Fibroblast of pulmonary artery (primary cell): ENCODE data around the gene SGCA.
A peak's percentile ranks its signal among the peaks of the same experiment; 100 is the strongest.

ENCODE experiments used
- DNase-seq: peaks from one replicate; pipeline ENCODE4 v3.0.0-alpha.2; 2010; ENCODE audit warnings: low read depth
- H3K4me3 ChIP-seq: replicated peaks from 2 replicates; pipeline ENCODE4 v1.5.1; 2011; ENCODE audit warnings: low read depth, mild to moderate bottlenecking, control low read depth, low read length, moderate library complexity
- CTCF ChIP-seq: IDR thresholded peaks from 2 replicates; pipeline ENCODE4 v1.5.1; 2011; ENCODE audit warnings: mild to moderate bottlenecking, control low read depth, low read length, inconsistent platforms; ENCODE audit errors: missing control alignments

The SGCA gene

GRCh38 chr17:50185631-50186471 is 20.0 kb downstream of the SGCA start:
- no peak for TF ChIP-seq CTCF
- DNase-seq: no peak
- no peak overlapping the region for H3K4me3 ChIP-seq

DNA sequence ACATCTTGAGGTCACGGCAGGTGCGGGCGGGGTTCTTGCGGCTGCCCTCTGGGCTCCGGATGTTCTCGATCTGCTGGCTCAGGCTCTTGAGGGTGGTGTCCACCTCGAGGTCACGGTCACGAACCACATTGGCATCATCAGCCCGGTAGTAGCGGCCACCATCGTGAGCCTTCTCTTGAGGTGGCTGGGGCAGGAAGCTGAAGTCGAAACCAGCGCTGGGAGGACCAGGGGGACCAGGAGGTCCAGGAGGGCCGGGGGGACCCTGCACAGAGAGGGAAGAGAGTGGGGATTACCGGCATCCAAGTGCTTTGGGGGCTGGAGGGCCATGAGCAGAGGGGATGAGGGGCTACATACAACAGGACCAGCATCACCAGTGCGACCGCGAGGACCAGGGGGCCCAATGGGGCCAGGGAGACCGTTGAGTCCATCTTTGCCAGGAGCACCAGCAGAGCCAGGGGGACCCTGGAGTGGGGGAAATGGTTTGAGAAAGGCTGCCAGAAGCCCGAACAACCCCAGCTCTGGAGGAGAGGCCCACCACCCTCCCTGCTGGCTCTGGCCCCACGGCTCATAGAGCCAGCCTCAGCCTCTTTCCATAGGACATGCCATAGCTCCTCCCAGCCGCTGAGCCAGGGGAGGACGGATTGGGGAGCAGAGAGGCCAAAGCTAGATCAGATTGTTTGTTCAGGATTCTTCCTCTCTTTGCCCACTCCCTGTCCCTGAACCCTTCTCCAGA is 21.0 kb downstream of the SGCA start:
- TF ChIP-seq CTCF: no peak
- no peak overlapping the region for H3K4me3 ChIP-seq
- peak; percentile 62 for DNase-seq

DNA sequence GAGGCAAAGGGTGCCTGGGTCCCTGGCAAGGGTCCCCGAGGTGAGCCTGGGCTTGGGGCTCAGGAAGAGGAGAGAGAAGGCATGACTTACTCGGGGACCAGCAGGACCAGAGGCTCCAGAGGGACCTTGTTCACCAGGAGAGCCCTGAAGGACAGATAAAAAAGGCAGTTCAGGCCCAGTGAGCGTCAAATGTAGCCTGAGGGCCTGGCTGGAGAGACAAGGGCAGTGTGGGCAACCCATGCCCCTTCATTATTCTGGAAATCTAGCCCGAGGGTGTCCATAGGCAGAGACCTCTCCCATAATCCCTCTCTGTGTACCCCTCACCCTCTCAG is 21.6 kb downstream of the SGCA start:
- no peak overlapping the region for H3K4me3 ChIP-seq
- TF ChIP-seq CTCF: no peak
- peak; percentile 54 for DNase-seq

GRCh38 chr17:50187751-50188530 is 22.1 kb downstream of the SGCA start:
- no peak for TF ChIP-seq CTCF
- no peak overlapping the region for H3K4me3 ChIP-seq
- DNase-seq: peak; percentile 55

DNA sequence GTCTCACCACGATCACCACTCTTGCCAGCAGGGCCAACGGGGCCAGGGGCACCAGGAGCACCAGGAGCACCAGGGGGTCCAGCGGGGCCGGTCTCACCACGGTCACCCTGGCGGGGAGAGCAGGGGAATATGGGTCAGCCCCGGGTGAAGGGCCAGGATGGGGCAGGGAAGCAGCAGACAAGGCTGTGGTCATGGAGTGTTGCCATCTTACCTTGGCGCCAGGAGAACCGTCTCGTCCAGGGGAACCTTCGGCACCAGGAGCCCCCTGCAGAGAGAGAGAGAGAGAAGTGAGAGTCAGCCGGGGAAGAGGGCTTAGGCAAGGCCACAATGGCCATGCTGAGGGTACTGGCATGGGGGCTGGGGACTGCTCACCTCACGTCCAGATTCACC is 22.7 kb downstream of the SGCA start:
- DNase-seq: no peak
- no peak for TF ChIP-seq CTCF
- H3K4me3 ChIP-seq: no peak overlapping the region

DNA sequence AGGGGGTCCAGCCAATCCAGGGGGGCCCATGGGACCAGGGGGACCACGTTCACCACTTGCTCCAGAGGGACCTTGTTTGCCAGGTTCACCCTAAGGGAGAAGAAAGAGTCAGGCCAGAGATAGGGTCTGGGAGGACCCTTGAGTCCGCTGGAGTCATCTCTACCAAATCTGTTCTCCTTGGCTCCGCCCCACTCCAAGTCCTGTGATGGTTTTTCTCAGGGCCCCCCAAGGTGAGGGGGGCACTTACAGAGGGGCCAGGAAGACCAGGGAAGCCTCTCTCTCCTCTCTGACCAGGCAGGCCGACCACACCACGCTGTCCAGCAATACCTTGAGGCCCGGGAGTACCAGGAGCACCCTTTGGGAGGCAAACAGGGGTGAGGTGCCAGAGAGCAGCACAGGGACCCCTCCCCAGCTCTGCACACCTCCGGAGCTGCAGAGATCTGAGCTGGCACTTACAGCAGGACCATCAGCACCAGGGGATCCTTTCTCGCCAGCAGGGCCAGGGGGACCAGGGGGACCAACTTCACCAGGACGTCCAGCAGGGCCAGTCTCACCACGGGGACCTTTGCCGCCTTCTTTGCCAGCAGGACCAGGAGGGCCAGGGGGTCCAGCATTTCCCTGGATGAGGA is 23.2 kb downstream of the SGCA start:
- no peak overlapping the region for H3K4me3 ChIP-seq
- DNase-seq: no peak
- no peak for TF ChIP-seq CTCF
